HepG2 (cell line): ENCODE results near the gene DOCK1. TPM values are rescaled to one million over a fixed set of nuclear protein-coding genes. Genes with fewer than 3 reads are reported as not detected.

Experiments used
- AGO1 ChIP-seq: fragments of 200-400 bp; formaldehyde crosslinking; IDR thresholded peaks from 2 replicates; pipeline ENCODE4 v1.6.1; 2017; ENCODE audit warnings: mild to moderate bottlenecking, low read depth, low read length, moderate library complexity; ENCODE audit not compliant: poor library complexity, severe bottlenecking
- ATF1 ChIP-seq: IDR thresholded peaks from 2 replicates; pipeline ENCODE4 v1.6.1; 2016; ENCODE audit warnings: mild to moderate bottlenecking, control low read depth
- ATF7 ChIP-seq, 2 experiments: fragments of 450-650 bp in 1 of 2; sonication (generic) in 1 of 2; formaldehyde crosslinking in 1 of 2; IDR thresholded peaks; 2 replicates each; pipeline versions ENCODE4 v1.4.0 to v1.6.1; 2016 to 2020; ENCODE audit warnings: antibody characterized with exemption in 1 of 2, mild to moderate bottlenecking in 1 of 2, missing genetic modification reagents in 1 of 2
- DMAP1 ChIP-seq: IDR thresholded peaks from 2 replicates; pipeline ENCODE4 v1.6.1; 2016
- GTF2F1 ChIP-seq: fragments of 150-350 bp; IDR thresholded peaks from 2 replicates; pipeline ENCODE4 v1.6.1; 2014; ENCODE audit warnings: low read length
- MEIS2 ChIP-seq: sonication (generic); formaldehyde crosslinking; IDR thresholded peaks from 2 replicates; pipeline ENCODE4 v1.9.0; 2021; ENCODE audit warnings: mild to moderate bottlenecking, missing genetic modification reagents
- NR3C1 ChIP-seq: sonication (generic); formaldehyde crosslinking; IDR thresholded peaks from 2 replicates; pipeline ENCODE4 v1.4.0; 2020; ENCODE audit warnings: missing genetic modification reagents
- REL ChIP-seq: sonication (generic); formaldehyde crosslinking; conservative IDR thresholded peaks from 2 replicates; pipeline ENCODE4 v1.8.0; 2022; ENCODE audit warnings: mild to moderate bottlenecking, missing genetic modification reagents, moderate library complexity
- RFXAP ChIP-seq: sonication (generic); formaldehyde crosslinking; IDR thresholded peaks from 2 replicates; pipeline ENCODE4 v1.4.0; 2020; ENCODE audit warnings: missing genetic modification reagents, borderline replicate concordance
- TCF7L2 ChIP-seq: IDR thresholded peaks from 2 replicates; pipeline ENCODE4 v1.6.1; 2011; ENCODE audit warnings: mild to moderate bottlenecking, low read depth, low read length, moderate library complexity
- ZBTB3 ChIP-seq: sonication (generic); formaldehyde crosslinking; IDR thresholded peaks from 2 replicates; pipeline ENCODE4 v1.4.0; 2020; ENCODE audit warnings: low read depth, mild to moderate bottlenecking, moderate library complexity, missing genetic modification reagents, borderline replicate concordance
- ZNF296 ChIP-seq: sonication (generic); formaldehyde crosslinking; conservative IDR thresholded peaks from 2 replicates; pipeline ENCODE4 v1.5.0; 2020; ENCODE audit warnings: mild to moderate bottlenecking, missing genetic modification reagents
- ZNF331 ChIP-seq: sonication (generic); formaldehyde crosslinking; IDR thresholded peaks from 2 replicates; pipeline ENCODE4 v1.4.0; 2020; ENCODE audit warnings: missing genetic modification reagents
- ZNF34 ChIP-seq: sonication (generic); formaldehyde crosslinking; IDR thresholded peaks from 2 replicates; pipeline ENCODE4 v1.4.0; 2020; ENCODE audit warnings: mild to moderate bottlenecking, missing genetic modification reagents, borderline replicate concordance
- ZNF414 ChIP-seq: sonication (generic); formaldehyde crosslinking; IDR thresholded peaks from 2 replicates; pipeline ENCODE4 v1.5.0; 2020; ENCODE audit warnings: missing genetic modification reagents
- ZSCAN21 ChIP-seq: sonication (generic); formaldehyde crosslinking; IDR thresholded peaks from 2 replicates; pipeline ENCODE4 v1.8.0; 2022; ENCODE audit warnings: mild to moderate bottlenecking, missing genetic modification reagents, moderate library complexity, borderline replicate concordance
- polyA plus RNA-seq, 8 experiments: library from polyadenylated mRNA; depleted of rRNA in 3 of 8; stranded (reverse) in 7 of 8; unstranded in 1 of 8; fragments of >200 nt; fragmentation: Illumina TruSeq in 4 of 8; extraction: Trizol in 4 of 8; gene quantifications; 2 replicates each; pipeline versions ENCODE4 v1.2.1 to v1.2.3, GENCODE V29; 2011 to 2016; ENCODE audit warnings: low read depth in 4 of 8, missing spikeins in 1 of 8, mixed read lengths in 1 of 8; ENCODE audit not compliant: insufficient read depth in 1 of 8
- total RNA-seq, 5 experiments: library from RNA; depleted of rRNA; stranded (reverse); fragments of >200 nt; fragmentation: Illumina TruSeq; extraction: Trizol; gene quantifications; 2 replicates each; pipeline ENCODE4 v1.2.3, GENCODE V29; 2016; ENCODE audit warnings: low read depth in 1 of 5
- TF ChIP-seq, protein P1 (sequence below): sonication (generic); formaldehyde crosslinking; IDR thresholded peaks from 2 replicates; pipeline ENCODE4 v1.4.0; 2020; ENCODE audit warnings: low read depth, missing genetic modification reagents
- TF ChIP-seq, protein P2 (sequence below): sonication (generic); formaldehyde crosslinking; conservative IDR thresholded peaks from 2 replicates; pipeline ENCODE4 v1.4.0; 2020; ENCODE audit warnings: missing genetic modification reagents
- TF ChIP-seq, protein P3 (sequence below): sonication (generic); formaldehyde crosslinking; IDR thresholded peaks from 2 replicates; pipeline ENCODE4 v1.4.0; 2020; ENCODE audit warnings: missing genetic modification reagents

DOCK1 gene
- total and polyA plus RNA-seq, 2 of the 13 experiments (the other 11 are each of a cell fraction or from before 2014, with no cell fraction given) = 8.3 to 25.5 TPM

DNA sequence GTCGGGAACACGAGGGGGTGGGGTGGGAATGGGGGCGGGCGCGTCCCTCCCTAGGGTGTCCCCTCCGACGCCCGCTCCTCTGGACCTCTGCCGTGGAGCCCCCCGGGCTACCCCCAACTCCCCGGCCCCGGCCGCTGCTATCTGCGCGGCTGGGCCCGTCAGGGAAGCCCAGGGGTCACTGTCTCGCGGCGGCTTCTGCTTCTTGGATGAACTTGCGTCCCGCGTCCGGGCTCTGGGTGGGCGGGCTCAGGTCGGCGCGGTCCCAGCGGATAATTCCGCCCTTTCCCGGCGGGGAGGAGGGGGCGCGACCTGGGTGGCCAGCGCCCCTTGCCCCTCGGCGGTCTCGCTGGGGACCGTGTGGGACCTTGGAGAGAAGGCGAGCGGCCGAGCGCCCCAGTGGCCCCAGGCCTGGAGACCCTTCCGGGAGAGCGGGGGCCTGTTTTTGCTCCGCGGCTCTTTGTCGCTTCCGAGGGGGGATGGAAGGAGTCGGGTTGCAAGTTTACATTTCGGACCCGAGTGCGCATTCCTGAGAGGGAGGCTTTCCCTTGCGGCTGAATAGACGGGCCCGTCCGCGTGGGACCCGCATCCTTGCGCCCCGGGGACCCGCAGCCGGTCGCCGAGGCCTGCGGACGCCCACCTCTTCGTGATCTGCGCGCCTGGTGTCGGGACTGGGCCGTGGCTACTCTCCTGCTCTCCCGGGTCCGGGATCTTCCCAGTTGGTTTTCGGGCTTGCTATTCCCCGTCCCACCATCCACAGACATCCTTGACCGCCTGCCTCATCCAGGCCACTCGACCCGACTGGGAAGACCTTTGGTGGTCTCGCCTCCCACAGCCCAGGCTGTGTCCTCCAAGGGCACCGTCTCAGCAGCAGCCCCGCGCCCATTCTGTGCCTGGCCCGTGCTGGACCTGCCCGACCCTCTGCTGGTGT is 812 bp downstream of the DOCK1 start (continued):
- TF ChIP-seq, protein P1, sequence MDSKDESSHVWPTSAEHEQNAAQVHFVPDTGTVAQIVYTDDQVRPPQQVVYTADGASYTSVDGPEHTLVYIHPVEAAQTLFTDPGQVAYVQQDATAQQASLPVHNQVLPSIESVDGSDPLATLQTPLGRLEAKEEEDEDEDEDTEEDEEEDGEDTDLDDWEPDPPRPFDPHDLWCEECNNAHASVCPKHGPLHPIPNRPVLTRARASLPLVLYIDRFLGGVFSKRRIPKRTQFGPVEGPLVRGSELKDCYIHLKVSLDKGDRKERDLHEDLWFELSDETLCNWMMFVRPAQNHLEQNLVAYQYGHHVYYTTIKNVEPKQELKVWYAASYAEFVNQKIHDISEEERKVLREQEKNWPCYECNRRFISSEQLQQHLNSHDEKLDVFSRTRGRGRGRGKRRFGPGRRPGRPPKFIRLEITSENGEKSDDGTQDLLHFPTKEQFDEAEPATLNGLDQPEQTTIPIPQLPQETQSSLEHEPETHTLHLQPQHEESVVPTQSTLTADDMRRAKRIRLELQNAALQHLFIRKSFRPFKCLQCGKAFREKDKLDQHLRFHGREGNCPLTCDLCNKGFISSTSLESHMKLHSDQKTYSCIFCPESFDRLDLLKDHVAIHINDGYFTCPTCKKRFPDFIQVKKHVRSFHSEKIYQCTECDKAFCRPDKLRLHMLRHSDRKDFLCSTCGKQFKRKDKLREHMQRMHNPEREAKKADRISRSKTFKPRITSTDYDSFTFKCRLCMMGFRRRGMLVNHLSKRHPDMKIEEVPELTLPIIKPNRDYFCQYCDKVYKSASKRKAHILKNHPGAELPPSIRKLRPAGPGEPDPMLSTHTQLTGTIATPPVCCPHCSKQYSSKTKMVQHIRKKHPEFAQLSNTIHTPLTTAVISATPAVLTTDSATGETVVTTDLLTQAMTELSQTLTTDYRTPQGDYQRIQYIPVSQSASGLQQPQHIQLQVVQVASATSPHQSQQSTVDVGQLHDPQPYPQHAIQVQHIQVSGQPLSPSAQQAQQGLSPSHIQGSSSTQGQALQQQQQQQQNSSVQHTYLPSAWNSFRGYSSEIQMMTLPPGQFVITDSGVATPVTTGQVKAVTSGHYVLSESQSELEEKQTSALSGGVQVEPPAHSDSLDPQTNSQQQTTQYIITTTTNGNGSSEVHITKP (CRISPR knock-in tag) = no peak
- TF ChIP-seq, protein P2, sequence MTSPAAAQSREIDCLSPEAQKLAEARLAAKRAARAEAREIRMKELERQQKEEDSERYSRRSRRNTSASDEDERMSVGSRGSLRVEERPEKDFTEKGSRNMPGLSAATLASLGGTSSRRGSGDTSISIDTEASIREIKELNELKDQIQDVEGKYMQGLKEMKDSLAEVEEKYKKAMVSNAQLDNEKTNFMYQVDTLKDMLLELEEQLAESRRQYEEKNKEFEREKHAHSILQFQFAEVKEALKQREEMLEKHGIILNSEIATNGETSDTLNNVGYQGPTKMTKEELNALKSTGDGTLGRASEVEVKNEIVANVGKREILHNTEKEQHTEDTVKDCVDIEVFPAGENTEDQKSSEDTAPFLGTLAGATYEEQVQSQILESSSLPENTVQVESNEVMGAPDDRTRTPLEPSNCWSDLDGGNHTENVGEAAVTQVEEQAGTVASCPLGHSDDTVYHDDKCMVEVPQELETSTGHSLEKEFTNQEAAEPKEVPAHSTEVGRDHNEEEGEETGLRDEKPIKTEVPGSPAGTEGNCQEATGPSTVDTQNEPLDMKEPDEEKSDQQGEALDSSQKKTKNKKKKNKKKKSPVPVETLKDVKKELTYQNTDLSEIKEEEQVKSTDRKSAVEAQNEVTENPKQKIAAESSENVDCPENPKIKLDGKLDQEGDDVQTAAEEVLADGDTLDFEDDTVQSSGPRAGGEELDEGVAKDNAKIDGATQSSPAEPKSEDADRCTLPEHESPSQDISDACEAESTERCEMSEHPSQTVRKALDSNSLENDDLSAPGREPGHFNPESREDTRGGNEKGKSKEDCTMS = no peak
- TF ChIP-seq ZNF296 = no peak
- TF ChIP-seq REL (CRISPR knock-in tag) = no peak; the same call in 1 of the 2 replicates
- peak; percentile 41; the same call in 1 of the 2 replicates for TF ChIP-seq ZNF414 (CRISPR knock-in tag)
- TF ChIP-seq ZBTB3 (CRISPR knock-in tag) = no peak
- TF ChIP-seq AGO1 = no peak
- TF ChIP-seq ATF7 (IDR thresholded peaks at IDR 0.05) = no peak
- no peak for TF ChIP-seq ATF7 (CRISPR knock-in tag; IDR thresholded peaks at IDR 0.05)
- TF ChIP-seq NR3C1 (CRISPR knock-in tag) = no peak
- TF ChIP-seq MEIS2 (CRISPR knock-in tag) = no peak
- TF ChIP-seq DMAP1 = 0 out of 2 replicates have a peak, but pooled peaks have one; percentile 32
- TF ChIP-seq GTF2F1 = no peak
- no peak for TF ChIP-seq RFXAP (CRISPR knock-in tag)
- no peak for TF ChIP-seq TCF7L2
- TF ChIP-seq ATF1 (CRISPR knock-in tag) = no peak
- no peak for TF ChIP-seq ZNF331
- TF ChIP-seq, protein P3, sequence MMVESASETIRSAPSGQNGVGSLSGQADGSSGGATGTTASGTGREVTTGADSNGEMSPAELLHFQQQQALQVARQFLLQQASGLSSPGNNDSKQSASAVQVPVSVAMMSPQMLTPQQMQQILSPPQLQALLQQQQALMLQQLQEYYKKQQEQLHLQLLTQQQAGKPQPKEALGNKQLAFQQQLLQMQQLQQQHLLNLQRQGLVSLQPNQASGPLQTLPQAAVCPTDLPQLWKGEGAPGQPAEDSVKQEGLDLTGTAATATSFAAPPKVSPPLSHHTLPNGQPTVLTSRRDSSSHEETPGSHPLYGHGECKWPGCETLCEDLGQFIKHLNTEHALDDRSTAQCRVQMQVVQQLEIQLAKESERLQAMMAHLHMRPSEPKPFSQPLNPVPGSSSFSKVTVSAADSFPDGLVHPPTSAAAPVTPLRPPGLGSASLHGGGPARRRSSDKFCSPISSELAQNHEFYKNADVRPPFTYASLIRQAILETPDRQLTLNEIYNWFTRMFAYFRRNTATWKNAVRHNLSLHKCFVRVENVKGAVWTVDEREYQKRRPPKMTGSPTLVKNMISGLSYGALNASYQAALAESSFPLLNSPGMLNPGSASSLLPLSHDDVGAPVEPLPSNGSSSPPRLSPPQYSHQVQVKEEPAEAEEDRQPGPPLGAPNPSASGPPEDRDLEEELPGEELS = no peak
- TF ChIP-seq ZSCAN21 = no peak
- no peak for TF ChIP-seq ZNF34 (CRISPR knock-in tag)
